Measurements from ENCODE around the gene ANO3.

- TF ChIP-seq CTCF (conservative IDR thresholded peaks at IDR 0.05; ENCODE audit: low read depth, low read length) (no peak), CEBPB (IDR thresholded peaks at IDR 0.05; ENCODE audit: low read depth, low read length) (no peak)
Measured at GRCh38 chr11:26708736-26709456, 377.0 kb downstream of the ANO3 start.
